Measurements from ENCODE around the gene PRIMPOL. TPM values are rescaled to one million over a fixed set of nuclear protein-coding genes. Genes with fewer than 3 reads are reported as not detected.

Gene PRIMPOL
- total RNA-seq, 1 experiment from 2014 or later: 9.4 TPM

DNA sequence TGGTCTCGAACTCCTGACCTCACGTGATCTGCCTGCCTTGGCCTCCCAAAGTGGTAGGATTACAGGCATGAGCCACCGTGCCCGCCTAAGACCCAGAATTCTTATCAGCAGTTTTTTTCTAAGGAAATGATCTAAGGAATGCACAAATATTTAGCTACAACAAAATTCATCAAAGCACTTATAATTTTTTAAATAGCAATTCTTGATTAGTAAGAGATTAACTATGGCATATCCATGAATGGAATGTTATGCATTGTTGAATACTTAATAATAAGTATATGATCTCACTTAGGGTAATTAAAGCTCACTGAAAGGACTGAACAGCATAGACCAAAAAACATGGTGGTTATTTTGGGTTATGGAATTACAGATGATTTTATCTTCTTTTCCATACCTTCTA lies 66.0 kb downstream of the PRIMPOL start:
- intact Hi-C loops (cut with micrococcal nuclease): no loop called here
- POLR2A ChIA-PET (ENCODE audit: unreplicated experiment): no interaction called here

DNA sequence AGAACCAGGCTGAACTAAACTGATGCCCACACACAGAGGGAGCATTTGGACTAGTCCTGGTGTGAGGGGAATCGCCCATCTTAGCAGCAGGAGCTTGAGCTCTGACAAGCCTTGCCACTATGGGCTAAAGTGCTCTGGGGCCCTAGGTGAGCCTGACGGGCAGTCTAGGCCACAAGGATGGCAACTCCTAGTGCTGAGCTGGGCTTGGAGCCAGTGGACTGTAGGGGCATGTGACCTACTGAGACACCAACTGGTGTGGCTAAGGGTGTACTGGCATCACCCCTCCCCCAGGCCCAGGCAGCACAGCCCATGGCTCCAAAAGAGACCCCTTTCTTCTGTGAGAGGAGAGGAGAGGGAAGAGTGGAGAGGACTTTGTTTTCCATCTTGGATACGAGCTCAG lies 69.9 kb downstream of the PRIMPOL start:
- Histone ChIP-seq H3K9me3 (ENCODE audit: low read length) (no peaks in the 10 kb centered on the region), H3K27ac (ENCODE audit: low read length) (no peak overlapping the region), H4K20me1 (ENCODE audit: low read length) (no peaks in the 10 kb centered on the region), H3K4me2 (ENCODE audit: low read length) (no peak overlapping the region), H3K36me3 (ENCODE audit: low read depth, low read length) (peaks cover 20% of the 10 kb centered on the region), H3K9me2 (replicated peaks; ENCODE audit: low read length) (no peaks in the 10 kb centered on the region), H2AFZ (ENCODE audit: low read length) (no peak overlapping the region), H3F3A (ENCODE audit: low read length, unreplicated experiment) (no peaks in the 10 kb centered on the region), H3K4me1 (ENCODE audit: insufficient read depth, low read length) (no peaks in the 10 kb centered on the region), H3K9ac (ENCODE audit: low read length) (no peak overlapping the region), H3K27me3 (ENCODE audit: low read length) (no peaks in the 10 kb centered on the region), H3K79me2 (ENCODE audit: low read length) (no peaks in the 10 kb centered on the region; the same call in 1 of the 2 replicates), H3K4me3 (ENCODE audit: low read length) (no peak overlapping the region)
- ATAC-seq: no peak
- DNase-seq: no peak
- ChIA-PET POLR2A (ENCODE audit: unreplicated experiment) (no interaction called here), CTCF (no interaction called here)
- BruUV-seq (replicated peaks): no TSS peak
- TF ChIP-seq EZH2 (IDR thresholded peaks at IDR 0.05; ENCODE audit: low read length, unreplicated experiment): no peak
- TF ChIP-seq EZH2phosphoT487 (IDR thresholded peaks at IDR 0.05; ENCODE audit: borderline replicate concordance, low read length): no peak
- intact Hi-C loops (cut with micrococcal nuclease): no loop called here

More for the DNA sequence above, 66.0 kb downstream of the PRIMPOL start:
- DNase-seq (no peak), ATAC-seq (no peak)
- H3K27me3 ChIP-seq (ENCODE audit: low read length): no peaks in the 10 kb centered on the region
- no peaks in the 10 kb centered on the region for H3F3A ChIP-seq (ENCODE audit: low read length, unreplicated experiment)
- no peaks in the 10 kb centered on the region for H4K20me1 ChIP-seq (ENCODE audit: low read length)
- H3K9ac ChIP-seq (ENCODE audit: low read length): no peak overlapping the region
- no peak overlapping the region for H3K27ac ChIP-seq (ENCODE audit: low read length)
- no peaks in the 10 kb centered on the region for H3K9me2 ChIP-seq (replicated peaks; ENCODE audit: low read length)
- no TSS peak for BruUV-seq (replicated peaks)
- no peak overlapping the region for H3K4me3 ChIP-seq (ENCODE audit: low read length)
- no peaks in the 10 kb centered on the region for H3K4me1 ChIP-seq (ENCODE audit: insufficient read depth, low read length)
- H3K4me2 ChIP-seq (ENCODE audit: low read length): no peak overlapping the region
- no peaks in the 10 kb centered on the region for H3K9me3 ChIP-seq (ENCODE audit: low read length)
- H2AFZ ChIP-seq (ENCODE audit: low read length): no peak overlapping the region
- peaks cover 14% of the 10 kb centered on the region for H3K36me3 ChIP-seq (ENCODE audit: low read depth, low read length)
- CTCF ChIA-PET: no interaction called here
- TF ChIP-seq EZH2phosphoT487 (IDR thresholded peaks at IDR 0.05; ENCODE audit: borderline replicate concordance, low read length) (no peak), EZH2 (IDR thresholded peaks at IDR 0.05; ENCODE audit: low read length, unreplicated experiment) (no peak)
- TF ChIP-seq, protein P1, sequence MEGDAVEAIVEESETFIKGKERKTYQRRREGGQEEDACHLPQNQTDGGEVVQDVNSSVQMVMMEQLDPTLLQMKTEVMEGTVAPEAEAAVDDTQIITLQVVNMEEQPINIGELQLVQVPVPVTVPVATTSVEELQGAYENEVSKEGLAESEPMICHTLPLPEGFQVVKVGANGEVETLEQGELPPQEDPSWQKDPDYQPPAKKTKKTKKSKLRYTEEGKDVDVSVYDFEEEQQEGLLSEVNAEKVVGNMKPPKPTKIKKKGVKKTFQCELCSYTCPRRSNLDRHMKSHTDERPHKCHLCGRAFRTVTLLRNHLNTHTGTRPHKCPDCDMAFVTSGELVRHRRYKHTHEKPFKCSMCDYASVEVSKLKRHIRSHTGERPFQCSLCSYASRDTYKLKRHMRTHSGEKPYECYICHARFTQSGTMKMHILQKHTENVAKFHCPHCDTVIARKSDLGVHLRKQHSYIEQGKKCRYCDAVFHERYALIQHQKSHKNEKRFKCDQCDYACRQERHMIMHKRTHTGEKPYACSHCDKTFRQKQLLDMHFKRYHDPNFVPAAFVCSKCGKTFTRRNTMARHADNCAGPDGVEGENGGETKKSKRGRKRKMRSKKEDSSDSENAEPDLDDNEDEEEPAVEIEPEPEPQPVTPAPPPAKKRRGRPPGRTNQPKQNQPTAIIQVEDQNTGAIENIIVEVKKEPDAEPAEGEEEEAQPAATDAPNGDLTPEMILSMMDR (conservative IDR thresholded peaks at IDR 0.05; ENCODE audit: low read depth, low read length): no peak
- H3K79me2 ChIP-seq (ENCODE audit: low read length): no peaks in the 10 kb centered on the region

DNA sequence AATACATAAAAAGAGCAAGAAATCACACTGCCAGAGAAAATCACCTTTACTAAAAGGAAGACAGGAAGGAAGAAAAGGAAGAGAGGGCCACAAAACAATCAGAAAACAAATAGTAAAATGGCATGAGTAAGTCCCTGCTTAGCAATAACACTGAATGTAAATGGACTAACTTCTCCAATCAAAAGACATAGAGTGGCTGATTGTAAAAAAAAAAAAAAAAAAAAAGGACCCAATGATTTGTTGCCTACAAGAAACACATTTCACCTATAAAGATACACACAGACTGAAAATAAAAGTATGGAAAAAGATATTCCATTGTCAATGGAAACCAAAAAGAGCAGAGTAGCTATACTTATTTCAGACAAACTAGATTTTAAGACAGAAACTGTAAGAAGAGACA lies 71.7 kb downstream of the PRIMPOL start:
- ChIA-PET POLR2A (ENCODE audit: unreplicated experiment) (no interaction called here), CTCF (no interaction called here)
- no peak for ATAC-seq
- no peak overlapping the region for H3K4me3 ChIP-seq (ENCODE audit: low read length)
- no TSS peak for BruUV-seq (replicated peaks)
- H3K9me2 ChIP-seq (replicated peaks; ENCODE audit: low read length): no peaks in the 10 kb centered on the region
- no peak overlapping the region for H3K4me2 ChIP-seq (ENCODE audit: low read length)
- no peaks in the 10 kb centered on the region for H3K27me3 ChIP-seq (ENCODE audit: low read length)
- no peak overlapping the region for H3K9ac ChIP-seq (ENCODE audit: low read length)
- H4K20me1 ChIP-seq (ENCODE audit: low read length): no peaks in the 10 kb centered on the region
- intact Hi-C loops (cut with micrococcal nuclease): no loop called here
- H3F3A ChIP-seq (ENCODE audit: low read length, unreplicated experiment): no peaks in the 10 kb centered on the region
- H3K79me2 ChIP-seq (ENCODE audit: low read length): no peaks in the 10 kb centered on the region; the same call in 1 of the 2 replicates
- H2AFZ ChIP-seq (ENCODE audit: low read length): no peak overlapping the region
- H3K36me3 ChIP-seq (ENCODE audit: low read depth, low read length): peaks cover 23% of the 10 kb centered on the region
- TF ChIP-seq, protein P1 (conservative IDR thresholded peaks at IDR 0.05; ENCODE audit: low read depth, low read length): no peak
- no peak for TF ChIP-seq EZH2phosphoT487 (IDR thresholded peaks at IDR 0.05; ENCODE audit: borderline replicate concordance, low read length)
- H3K4me1 ChIP-seq (ENCODE audit: insufficient read depth, low read length): no peaks in the 10 kb centered on the region
- H3K9me3 ChIP-seq (ENCODE audit: low read length): no peaks in the 10 kb centered on the region
- H3K27ac ChIP-seq (ENCODE audit: low read length): no peak overlapping the region
- DNase-seq: no peak
